Central memory CD8-positive, alpha-beta T cell (primary cell): ENCODE data around the gene CALM1.
A peak's percentile ranks its signal among the peaks of the same experiment; 100 is the strongest.

Source experiments
- ATAC-seq: fragments of 150-1000 bp; cut with Tn5 transposase; replicated peaks from 2 replicates; pipeline ENCODE4 v1.10.0; 2022; ENCODE audit warnings: mild to moderate bottlenecking, moderate FRiP score, moderate number of reproducible peaks; ENCODE audit not compliant: poor library complexity, severe bottlenecking; ENCODE audit errors: extremely low read depth
- DNase-seq, 2 donors: peaks; one replicate each; pipeline ENCODE4 v3.0.0; 2021; ENCODE audit warnings: low spot score in 2 of 2
- H3K27ac Mint-ChIP-seq: one replicate; pipeline ENCODE4 v1.8.0; 2022; ENCODE audit warnings: low read depth, mild to moderate bottlenecking, moderate library complexity, mixed read lengths
- H3K27me3 Mint-ChIP-seq: one replicate; pipeline ENCODE4 v1.8.0; 2022; ENCODE audit warnings: mixed read lengths
- H3K36me3 Mint-ChIP-seq: one replicate; pipeline ENCODE4 v1.8.0; 2022; ENCODE audit warnings: mild to moderate bottlenecking, moderate library complexity, mixed read lengths; ENCODE audit not compliant: insufficient read depth
- H3K4me1 Mint-ChIP-seq: one replicate; pipeline ENCODE4 v1.8.0; 2022; ENCODE audit warnings: mixed read lengths
- H3K4me3 Mint-ChIP-seq: one replicate; pipeline ENCODE4 v1.8.0; 2022; ENCODE audit warnings: mild to moderate bottlenecking, moderate library complexity, mixed read lengths
- H3K9me3 Mint-ChIP-seq: one replicate; pipeline ENCODE4 v1.8.0; 2022; ENCODE audit warnings: mixed read lengths

CALM1 gene

GRCh38 chr14:90424075-90424474 is 27.2 kb downstream of the CALM1 start:
- Mint-ChIP-seq H3K27me3 (no peaks in the 10 kb centered on the region), H3K36me3 (no peaks in the 10 kb centered on the region), H3K4me1 (no peaks in the 10 kb centered on the region), H3K4me3 (no peak overlapping the region), H3K9me3 (no peaks in the 10 kb centered on the region), H3K27ac (no peak overlapping the region)
- ATAC-seq (no peak), DNase-seq (no peak)

GRCh38 chr14:90424686-90425372 is 28.0 kb downstream of the CALM1 start:
- H3K9me3 Mint-ChIP-seq = no peaks in the 10 kb centered on the region
- no peak for DNase-seq
- no peak overlapping the region for H3K27ac Mint-ChIP-seq
- no peaks in the 10 kb centered on the region for H3K36me3 Mint-ChIP-seq
- H3K4me1 Mint-ChIP-seq = no peaks in the 10 kb centered on the region
- no peak for ATAC-seq
- H3K27me3 Mint-ChIP-seq = no peaks in the 10 kb centered on the region
- H3K4me3 Mint-ChIP-seq = no peak overlapping the region

- H3K36me3 Mint-ChIP-seq = no peaks in the 10 kb centered on the region
- H3K9me3 Mint-ChIP-seq = no peaks in the 10 kb centered on the region
- H3K27me3 Mint-ChIP-seq = no peaks in the 10 kb centered on the region
- no peak overlapping the region for H3K4me3 Mint-ChIP-seq
- no peak for ATAC-seq
- no peak overlapping the region for H3K27ac Mint-ChIP-seq
- no peaks in the 10 kb centered on the region for H3K4me1 Mint-ChIP-seq
- no peak for DNase-seq
Observed at GRCh38 chr14:90425373-90425879, 28.6 kb downstream of the CALM1 start.

- Mint-ChIP-seq H3K4me1 (no peaks in the 10 kb centered on the region), H3K27ac (no peak overlapping the region), H3K9me3 (no peaks in the 10 kb centered on the region), H3K27me3 (no peaks in the 10 kb centered on the region), H3K4me3 (no peak overlapping the region), H3K36me3 (no peaks in the 10 kb centered on the region)
- DNase-seq = no peak
- no peak for ATAC-seq
Observed at GRCh38 chr14:90426031-90426540, 29.3 kb downstream of the CALM1 start.

- no peaks in the 10 kb centered on the region for H3K36me3 Mint-ChIP-seq
- H3K9me3 Mint-ChIP-seq = no peaks in the 10 kb centered on the region
- no peak overlapping the region for H3K4me3 Mint-ChIP-seq
- H3K27me3 Mint-ChIP-seq = no peaks in the 10 kb centered on the region
- no peaks in the 10 kb centered on the region for H3K4me1 Mint-ChIP-seq
- no peak for DNase-seq
- no peak overlapping the region for H3K27ac Mint-ChIP-seq
- ATAC-seq = no peak
Observed at GRCh38 chr14:90426663-90427062, 29.8 kb downstream of the CALM1 start.

GRCh38 chr14:90427848-90428426 is 31.1 kb downstream of the CALM1 start:
- Mint-ChIP-seq H3K4me1 (no peaks in the 10 kb centered on the region), H3K9me3 (no peaks in the 10 kb centered on the region), H3K4me3 (no peak overlapping the region), H3K27ac (no peak overlapping the region), H3K27me3 (peaks cover under 1% of the 10 kb centered on the region), H3K36me3 (no peaks in the 10 kb centered on the region)
- DNase-seq (no peak), ATAC-seq (no peak)

- H3K4me3 Mint-ChIP-seq = no peak overlapping the region
Observed at GRCh38 chr14:90428676-90429075, 31.8 kb downstream of the CALM1 start.

GRCh38 chr14:90429236-90429635 is 32.4 kb downstream of the CALM1 start:
- no peak overlapping the region for H3K27ac Mint-ChIP-seq
- H3K4me3 Mint-ChIP-seq = no peak overlapping the region
- peaks cover 2% of the 10 kb centered on the region for H3K36me3 Mint-ChIP-seq
- peaks cover 5% of the 10 kb centered on the region for H3K4me1 Mint-ChIP-seq
- peaks cover 14% of the 10 kb centered on the region for H3K27me3 Mint-ChIP-seq
- ATAC-seq (no peak), DNase-seq (no peak)
- no peaks in the 10 kb centered on the region for H3K9me3 Mint-ChIP-seq

More at GRCh38 chr14:90428676-90429075, 31.8 kb downstream of the CALM1 start:
- ATAC-seq = no peak
- Mint-ChIP-seq H3K27me3 (peaks cover 8% of the 10 kb centered on the region), H3K27ac (no peak overlapping the region), H3K4me1 (peaks cover 5% of the 10 kb centered on the region), H3K36me3 (no peaks in the 10 kb centered on the region), H3K9me3 (no peaks in the 10 kb centered on the region)
- no peak for DNase-seq

- Mint-ChIP-seq H3K4me1 (peaks cover 5% of the 10 kb centered on the region), H3K36me3 (peaks cover 2% of the 10 kb centered on the region), H3K4me3 (no peak overlapping the region), H3K9me3 (no peaks in the 10 kb centered on the region), H3K27ac (no peak overlapping the region), H3K27me3 (peaks cover 19% of the 10 kb centered on the region)
- ATAC-seq = no peak
- DNase-seq = no peak
Observed at GRCh38 chr14:90429754-90430153, 32.9 kb downstream of the CALM1 start.

GRCh38 chr14:90434370-90435020 is 37.7 kb downstream of the CALM1 start:
- DNase-seq (no peak), ATAC-seq (no peak)
- Mint-ChIP-seq H3K4me1 (peaks cover 5% of the 10 kb centered on the region), H3K27me3 (peaks cover 32% of the 10 kb centered on the region), H3K4me3 (no peak overlapping the region), H3K27ac (peak overlapping the region; percentile 60), H3K9me3 (no peaks in the 10 kb centered on the region), H3K36me3 (peaks cover 2% of the 10 kb centered on the region)

GRCh38 chr14:90438841-90439240 is 42.0 kb downstream of the CALM1 start:
- Mint-ChIP-seq H3K9me3 (no peaks in the 10 kb centered on the region), H3K27me3 (peaks cover 50% of the 10 kb centered on the region), H3K4me3 (no peak overlapping the region), H3K4me1 (peaks cover 4% of the 10 kb centered on the region), H3K27ac (no peak overlapping the region), H3K36me3 (peaks cover 2% of the 10 kb centered on the region)
- DNase-seq (no peak), ATAC-seq (no peak)

GRCh38 chr14:90440021-90440451 is 43.2 kb downstream of the CALM1 start:
- ATAC-seq (no peak), DNase-seq (no peak)
- no peak overlapping the region for H3K4me3 Mint-ChIP-seq
- H3K4me1 Mint-ChIP-seq = peaks cover 4% of the 10 kb centered on the region
- H3K36me3 Mint-ChIP-seq = no peaks in the 10 kb centered on the region
- peaks cover 38% of the 10 kb centered on the region for H3K27me3 Mint-ChIP-seq
- H3K27ac Mint-ChIP-seq = no peak overlapping the region
- H3K9me3 Mint-ChIP-seq = no peaks in the 10 kb centered on the region

GRCh38 chr14:90440592-90440991 is 43.8 kb downstream of the CALM1 start:
- Mint-ChIP-seq H3K27ac (no peak overlapping the region), H3K9me3 (no peaks in the 10 kb centered on the region), H3K4me3 (no peak overlapping the region), H3K36me3 (no peaks in the 10 kb centered on the region), H3K27me3 (peaks cover 32% of the 10 kb centered on the region), H3K4me1 (peaks cover 4% of the 10 kb centered on the region)
- DNase-seq = no peak
- no peak for ATAC-seq
